GM13977 (cell line): ENCODE measurements around the gene SLC44A4.
"Not testable (repeated sequence)": the region's sequence is repeated elsewhere in the genome, so short reads cannot be mapped to it uniquely, and the experiment has no call there.

ENCODE experiments used
- DNase-seq: peaks from one replicate; pipeline ENCODE4 v3.0.0; 2012; ENCODE audit warnings: low spot score
- CTCF ChIP-seq: IDR thresholded peaks from 2 replicates; pipeline ENCODE4 v1.5.1; 2012; ENCODE audit warnings: mild to moderate bottlenecking, control low read depth; ENCODE audit not compliant: insufficient read depth; ENCODE audit errors: extremely low read depth, missing control alignments
- in situ Hi-C: fragments of 300-500 bp; cut with MboI; formaldehyde crosslinking; loops from one replicate; pipeline ENCODE4 v1.12.0; 2022; ENCODE audit warnings: low sequenced_read_pairs, low pct_unique_long_range_greater_than_20kb, mixed read lengths, inconsistent platforms; ENCODE audit not compliant: unreplicated experiment

Gene SLC44A4

GRCh38 chr6:31869343-31869742 lies 9.5 kb downstream of the SLC44A4 start:
- DNase-seq = no peak
- TF ChIP-seq CTCF = no peak
- in situ Hi-C loops = no loop called here

- DNase-seq, in situ Hi-C loops: not testable (repeated sequence)
Observed at GRCh38 chr6:31868658-31868971, 10.2 kb downstream of the SLC44A4 start.

GRCh38 chr6:31865205-31866118 lies 13.3 kb downstream of the SLC44A4 start:
- DNase-seq = no peak
- no peak for TF ChIP-seq CTCF
- in situ Hi-C loops = no loop called here

- in situ Hi-C loops = no loop called here
- DNase-seq = no peak
- no peak for TF ChIP-seq CTCF
Observed at GRCh38 chr6:31864818-31865204, 14.0 kb downstream of the SLC44A4 start.

- DNase-seq, in situ Hi-C loops: not testable (repeated sequence)
Observed at GRCh38 chr6:31864123-31864562, 14.7 kb downstream of the SLC44A4 start.

GRCh38 chr6:31862344-31863235 lies 16.2 kb downstream of the SLC44A4 start, which contains the start of gene NEU1:
Gene NEU1 (minus strand): TSS chr6:31862821. CDS start chr6:31862776, 45 bp downstream.
- TF ChIP-seq CTCF = no peak

GRCh38 chr6:31861919-31862343 lies 16.9 kb downstream of the SLC44A4 start:
- no peak for TF ChIP-seq CTCF
- DNase-seq = no peak
- in situ Hi-C loops = no loop called here

More at GRCh38 chr6:31862344-31863235, 16.2 kb downstream of the SLC44A4 start, which contains the start of gene NEU1:
- DNase-seq = peak; percentile 99
- in situ Hi-C loops = no loop called here
